Spleen (tissue), 11 donors: ENCODE data around the gene MIB2. TPM values are rescaled to one million over a fixed set of nuclear protein-coding genes. Genes with fewer than 3 reads are reported as not detected.

ENCODE experiments used
- DNase-seq: peaks from one replicate; pipeline ENCODE4 v3.0.0-alpha.2; 2020
- H3K27ac ChIP-seq, 8 donors: fragments of 200-600 bp; sonication (generic) in 7 of 8; 1 replicate in 4 of 8; 2 replicates in 4 of 8; pipeline versions ENCODE4 v1.5.0 to v1.8.0; 2016 to 2021; ENCODE audit warnings: inconsistent platforms in 4 of 8, mild to moderate bottlenecking in 4 of 8, moderate library complexity in 1 of 8
- H3K27me3 ChIP-seq, 7 donors: fragments of 200-600 bp; sonication (generic) in 6 of 7; replicated peaks in 1 of 7; 1 replicate in 4 of 7; 2 replicates in 3 of 7; pipeline versions ENCODE4 v1.5.0 to v1.8.0; 2016 to 2021; ENCODE audit warnings: inconsistent platforms in 3 of 7, mild to moderate bottlenecking in 1 of 7
- H3K36me3 ChIP-seq, 6 donors: fragments of 200-600 bp; sonication (generic) in 5 of 6; 1 replicate in 4 of 6; 2 replicates in 2 of 6; pipeline versions ENCODE4 v1.5.0 to v1.8.0; 2016 to 2021; ENCODE audit warnings: inconsistent platforms in 2 of 6
- H3K4me1 ChIP-seq, 6 donors: fragments of 200-600 bp; sonication (generic) in 5 of 6; 1 replicate in 3 of 6; 2 replicates in 3 of 6; pipeline versions ENCODE4 v1.5.0 to v1.8.0; 2016 to 2021; ENCODE audit warnings: inconsistent platforms in 3 of 6
- H3K4me3 ChIP-seq, 8 donors: fragments of 200-600 bp; sonication (generic) in 7 of 8; 1 replicate in 4 of 8; 2 replicates in 4 of 8; pipeline versions ENCODE4 v1.5.0 to v1.8.0; 2016 to 2021; ENCODE audit warnings: inconsistent platforms in 4 of 8, mild to moderate bottlenecking in 4 of 8, moderate library complexity in 2 of 8
- H3K9me3 ChIP-seq, 8 donors: fragments of 200-600 bp; sonication (generic) in 7 of 8; 1 replicate in 4 of 8; 2 replicates in 4 of 8; pipeline versions ENCODE4 v1.5.0 to v1.8.0; 2016 to 2021; ENCODE audit warnings: inconsistent platforms in 4 of 8
- POLR2A ChIP-seq, 3 donors: fragments of 450-650 bp; IDR thresholded peaks; one replicate each; pipeline ENCODE4 v1.5.1; 2017; ENCODE audit warnings: antibody characterized with exemption in 3 of 3, mild to moderate bottlenecking in 1 of 3
- POLR2AphosphoS5 ChIP-seq, 3 donors: sonication (generic); formaldehyde crosslinking; IDR thresholded peaks; one replicate each; pipeline ENCODE4 v1.5.1; 2017; ENCODE audit warnings: antibody characterized with exemption in 3 of 3
- WGBS, 5 donors: extraction: QIAGEN DNeasy Blood & Tissue Kit in 3 of 5; methylation state at CpG; one replicate each; pipeline versions ENCODE4 v1.1.5 to v1.1.7; 2013 to 2018; 5-methylcytosine and 5-hydroxymethylcytosine counted together
- intact Hi-C: fragments of 100-400 bp; cut with DNase I; formaldehyde crosslinking; loops from one replicate; pipeline ENCODE4 v1.15.0; 2023; ENCODE audit warnings: low total_unique reads
- polyA plus RNA-seq, 3 donors: library from polyadenylated mRNA; stranded (reverse); fragments of 200-250 nt; gene quantifications; one replicate each; pipeline ENCODE4 v1.2.1, GENCODE V29; 2013
- total RNA-seq, 7 donors: library from RNA; depleted of rRNA in 3 of 7; stranded (reverse); fragments of >200 nt in 3 of 7; fragmentation: NEBNext Ultra II Directional in 4 of 7; extraction: Animal tissue kit (Norgen Biotek cat#: 25700) in 4 of 7; gene quantifications; one replicate each; pipeline versions ENCODE4 v1.1.0 to v1.2.1, GENCODE V29; 2016 to 2021
- TF ChIP-seq, protein P1 (sequence below), 11 experiments: fragments of 200-600 bp in 7 of 11; fragments of 450-650 bp in 4 of 11; sonication (generic) in 4 of 11; IDR thresholded peaks in 8 of 11; conservative IDR thresholded peaks in 3 of 11; 1 replicate in 7 of 11; 2 replicates in 4 of 11; pipeline versions ENCODE4 v1.4.0 to v1.8.0; 2016 to 2021; ENCODE audit warnings: antibody characterized with exemption in 11 of 11, inconsistent platforms in 4 of 11, mild to moderate bottlenecking in 1 of 11
- donor health status: healthy with polysubstance abuse.
- donor health status: DM: no; HTN: no; CAD: no; lungs with moderate emphysema.
- donor health status: DM: no; HTN: no; CAD: no.
- donor health status: Bipolar disorder and iron deficiency.
- donor health status: healthy.
- donor health status: DM: no; HTN: no; CAD: no.
- donor health status: DM: yes; HTN: yes; CAD: no.

The MIB2 gene
- total and polyA plus RNA-seq, 10 donors, result 46.2 to 165 (median 73.0) TPM

DNA sequence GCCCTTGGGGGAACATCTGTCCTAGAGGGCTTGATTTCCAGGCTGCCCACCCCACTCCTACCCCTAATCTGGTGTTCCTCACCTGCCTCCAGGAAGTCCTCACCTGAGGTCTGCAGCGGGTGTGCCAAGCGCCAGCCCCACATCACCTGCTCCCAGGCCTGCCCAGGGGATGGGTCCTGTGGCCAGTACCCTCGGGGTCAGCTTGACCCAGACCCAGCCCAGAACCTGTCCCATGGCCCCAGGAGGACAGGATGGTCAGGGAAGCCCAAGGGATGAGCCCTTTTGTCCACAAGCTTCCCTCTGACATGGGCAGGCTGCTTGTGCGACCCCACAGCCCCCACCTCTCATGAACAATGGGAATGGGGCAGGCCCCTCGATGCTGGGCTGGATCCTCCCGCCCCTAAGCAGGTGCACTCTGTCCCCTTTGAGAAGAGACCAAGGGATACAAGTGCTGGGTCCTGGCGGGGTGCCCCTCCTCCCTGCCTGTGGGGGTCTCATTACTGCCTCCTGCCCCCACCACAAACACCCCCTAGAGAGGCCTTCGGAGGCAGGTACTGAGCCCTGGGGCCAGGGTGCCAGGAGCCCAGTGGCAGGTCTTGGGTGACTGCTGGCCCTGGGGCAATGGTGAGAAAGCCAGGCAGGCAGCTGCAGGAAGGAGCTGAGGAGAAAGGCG is 3.2 kb downstream of the MIB2 start:
- Histone ChIP-seq H3K4me1 (peaks cover 16 to 47% (median 34%) of the 10 kb centered on the region in 6 donors), H3K36me3 (peaks cover 0 to 27% (median 0%) of the 10 kb centered on the region in 6 donors), H3K4me3 (no peak overlapping the region), H3K9me3 (no peaks in the 10 kb centered on the region), H3K27me3 (no peaks in the 10 kb centered on the region), H3K27ac (no peak overlapping the region)
- peak; percentile 77 for DNase-seq
- intact Hi-C loops, result no loop called here
- TF ChIP-seq POLR2AphosphoS5 (IDR thresholded peaks at IDR 0.05), result no peak
- no peak for TF ChIP-seq POLR2A (IDR thresholded peaks at IDR 0.05)
- TF ChIP-seq, protein P1, sequence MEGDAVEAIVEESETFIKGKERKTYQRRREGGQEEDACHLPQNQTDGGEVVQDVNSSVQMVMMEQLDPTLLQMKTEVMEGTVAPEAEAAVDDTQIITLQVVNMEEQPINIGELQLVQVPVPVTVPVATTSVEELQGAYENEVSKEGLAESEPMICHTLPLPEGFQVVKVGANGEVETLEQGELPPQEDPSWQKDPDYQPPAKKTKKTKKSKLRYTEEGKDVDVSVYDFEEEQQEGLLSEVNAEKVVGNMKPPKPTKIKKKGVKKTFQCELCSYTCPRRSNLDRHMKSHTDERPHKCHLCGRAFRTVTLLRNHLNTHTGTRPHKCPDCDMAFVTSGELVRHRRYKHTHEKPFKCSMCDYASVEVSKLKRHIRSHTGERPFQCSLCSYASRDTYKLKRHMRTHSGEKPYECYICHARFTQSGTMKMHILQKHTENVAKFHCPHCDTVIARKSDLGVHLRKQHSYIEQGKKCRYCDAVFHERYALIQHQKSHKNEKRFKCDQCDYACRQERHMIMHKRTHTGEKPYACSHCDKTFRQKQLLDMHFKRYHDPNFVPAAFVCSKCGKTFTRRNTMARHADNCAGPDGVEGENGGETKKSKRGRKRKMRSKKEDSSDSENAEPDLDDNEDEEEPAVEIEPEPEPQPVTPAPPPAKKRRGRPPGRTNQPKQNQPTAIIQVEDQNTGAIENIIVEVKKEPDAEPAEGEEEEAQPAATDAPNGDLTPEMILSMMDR (IDR thresholded peaks at IDR 0.05 in 8 of 11, conservative IDR thresholded peaks at IDR 0.05 in 3 of 11), result no peak
- 93 to 95% (median 94%) methylated on average over 7 to 9 of the region's 9 CpGs for WGBS, 5 donors

DNA sequence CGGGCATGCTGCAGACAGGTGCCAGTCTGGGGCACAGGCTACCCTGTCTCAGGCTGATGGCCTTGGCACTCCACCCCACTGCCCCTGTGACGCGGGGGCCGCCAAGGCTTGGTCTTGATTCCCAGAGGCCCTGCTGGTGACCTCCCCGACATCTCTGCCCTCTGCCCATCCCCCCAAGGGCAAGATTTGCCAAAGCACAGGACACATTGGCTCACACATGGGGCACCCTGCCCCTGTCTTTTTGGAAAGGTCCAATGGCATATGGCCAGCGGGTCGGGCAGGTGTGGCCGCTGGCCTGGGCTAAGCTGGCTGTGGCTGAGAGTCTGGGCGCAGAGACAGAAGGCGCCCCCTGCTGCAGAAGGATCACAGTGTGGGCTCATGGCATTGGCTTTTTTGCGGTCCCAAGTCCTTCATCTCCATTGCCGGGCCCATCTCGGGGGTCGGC is 4.6 kb downstream of the MIB2 start:
- Histone ChIP-seq H3K9me3 (no peaks in the 10 kb centered on the region), H3K4me1 (peaks cover 9 to 33% (median 20%) of the 10 kb centered on the region in 6 donors), H3K4me3 (no peak overlapping the region), H3K27me3 (no peaks in the 10 kb centered on the region), H3K27ac (no peak overlapping the region), H3K36me3 (peaks cover 0 to 41% (median 0%) of the 10 kb centered on the region in 6 donors)
- TF ChIP-seq, protein P1 (IDR thresholded peaks at IDR 0.05 in 8 of 11, conservative IDR thresholded peaks at IDR 0.05 in 3 of 11), result peak in 1 of 11 experiments; percentile 10
- TF ChIP-seq POLR2AphosphoS5 (IDR thresholded peaks at IDR 0.05) (no peak), POLR2A (IDR thresholded peaks at IDR 0.05) (no peak)
- intact Hi-C loops, result no loop called here
- no peak for DNase-seq
- WGBS, 5 donors, result 81 to 94% (median 85%) methylated on average over 9 to 14 of the region's 14 CpGs

DNA sequence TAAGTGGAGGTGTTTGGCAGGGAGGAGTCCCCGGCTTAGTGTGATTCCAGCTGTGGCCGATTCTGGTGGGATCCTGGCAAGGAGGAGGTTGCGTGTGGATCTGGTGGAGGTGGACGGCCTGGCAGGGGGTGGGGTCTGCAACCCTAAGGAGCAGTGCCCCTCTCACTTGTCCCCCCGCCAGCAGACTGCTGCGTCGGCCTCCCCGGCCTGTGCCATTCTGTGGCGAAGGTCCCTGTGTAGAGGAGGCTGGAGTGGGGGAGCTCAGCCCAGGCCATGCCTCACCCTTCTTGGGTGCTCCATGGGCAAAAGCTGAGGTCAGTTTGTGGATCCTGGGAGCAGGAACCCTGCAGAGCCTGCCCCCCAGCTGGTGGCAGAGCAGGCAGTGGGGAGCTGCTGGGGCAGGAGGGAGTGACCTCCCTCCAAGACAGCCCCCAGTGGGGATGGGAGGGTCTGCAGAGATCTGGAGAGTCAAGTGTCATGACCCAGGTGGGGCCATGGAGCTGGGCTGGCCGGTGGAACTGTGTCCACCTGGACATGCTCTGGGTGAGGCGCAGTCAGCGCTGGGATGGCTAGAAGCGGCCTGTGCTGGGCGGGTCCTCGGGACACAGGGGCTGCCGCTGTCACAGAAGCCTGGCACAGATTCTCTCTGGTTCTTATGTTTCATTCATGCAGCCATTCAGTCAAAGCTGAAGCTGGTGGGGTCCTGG is 5.3 kb downstream of the MIB2 start:
- H3K27ac ChIP-seq, result no peak overlapping the region
- no peaks in the 10 kb centered on the region for H3K9me3 ChIP-seq
- WGBS, 5 donors, result 90 to 93% (median 90%) methylated on average over 12 to 16 of the region's 16 CpGs
- intact Hi-C loops, result no loop called here
- DNase-seq, result peak; percentile 75
- peaks cover 0 to 48% (median 0%) of the 10 kb centered on the region in 6 donors for H3K36me3 ChIP-seq
- TF ChIP-seq POLR2A (IDR thresholded peaks at IDR 0.05) (no peak), POLR2AphosphoS5 (IDR thresholded peaks at IDR 0.05) (no peak)
- TF ChIP-seq, protein P1 (IDR thresholded peaks at IDR 0.05 in 8 of 11, conservative IDR thresholded peaks at IDR 0.05 in 3 of 11), result no peak
- H3K4me3 ChIP-seq, result no peak overlapping the region
- no peaks in the 10 kb centered on the region for H3K27me3 ChIP-seq
- H3K4me1 ChIP-seq, result peaks cover 9 to 32% (median 20%) of the 10 kb centered on the region in 6 donors
